SKM-1 treated with dmso at 0.1 percent for 144 hours (cell line): ENCODE data around the gene ABCC11.

ENCODE experiments used
- DNase-seq: peaks from one replicate; lab custom pipeline; 2025; ENCODE audit not compliant: unreplicated experiment; lab: John Stamatoyannopoulos, UW

ABCC11 gene

GRCh38 chr16:48247311-48247710 lies at the start of gene ABCC11:
Gene ABCC11, minus strand, starts transcription at chr16:48247539. Its CDS starts 15,618 bp downstream, at chr16:48231921.
- DNase-seq = no peak

- no peak for DNase-seq
These were observed 48.3 kb upstream of the ABCC11 start for GRCh38 chr16:48295488-48296281.

DNA sequence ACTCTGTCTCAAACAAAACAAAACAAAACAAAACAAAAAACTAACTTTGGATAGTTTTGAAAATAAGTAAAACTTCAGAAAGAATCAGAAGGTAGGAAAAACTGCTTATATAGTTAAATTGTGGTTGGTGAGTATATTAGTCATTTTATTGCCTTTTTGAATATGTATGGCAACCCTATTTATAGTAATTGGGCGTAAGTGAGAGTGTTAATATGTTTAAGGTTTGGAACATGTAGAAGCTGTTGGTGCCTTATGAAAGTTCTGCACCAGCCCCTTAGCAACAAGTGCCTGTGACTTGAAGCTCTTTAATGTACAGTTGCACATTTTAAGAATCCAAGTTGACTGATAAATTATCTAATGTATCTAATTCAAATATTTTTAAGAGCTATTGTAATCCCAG lies 47.4 kb upstream of the ABCC11 start:
- no peak for DNase-seq

DNA sequence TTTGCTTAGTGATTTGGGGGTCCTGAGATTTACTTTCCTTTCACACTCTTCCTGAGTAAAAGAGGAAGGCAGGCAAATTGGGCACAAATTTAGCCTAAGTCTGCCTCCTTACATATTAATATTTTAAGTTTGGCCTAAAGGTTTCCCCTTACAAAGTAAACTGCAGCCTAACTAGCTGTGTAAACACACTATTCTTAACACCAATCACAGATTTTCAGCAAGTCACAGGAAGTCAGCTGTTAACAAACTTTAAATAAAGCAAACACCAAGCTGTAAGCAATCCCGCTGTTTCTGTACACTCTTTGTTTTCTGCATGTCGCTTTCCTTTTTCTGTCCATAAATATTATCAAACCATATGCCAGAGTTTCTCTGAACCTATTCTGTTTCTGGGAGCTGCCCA lies 45.1 kb upstream of the ABCC11 start:
- no peak for DNase-seq

DNA sequence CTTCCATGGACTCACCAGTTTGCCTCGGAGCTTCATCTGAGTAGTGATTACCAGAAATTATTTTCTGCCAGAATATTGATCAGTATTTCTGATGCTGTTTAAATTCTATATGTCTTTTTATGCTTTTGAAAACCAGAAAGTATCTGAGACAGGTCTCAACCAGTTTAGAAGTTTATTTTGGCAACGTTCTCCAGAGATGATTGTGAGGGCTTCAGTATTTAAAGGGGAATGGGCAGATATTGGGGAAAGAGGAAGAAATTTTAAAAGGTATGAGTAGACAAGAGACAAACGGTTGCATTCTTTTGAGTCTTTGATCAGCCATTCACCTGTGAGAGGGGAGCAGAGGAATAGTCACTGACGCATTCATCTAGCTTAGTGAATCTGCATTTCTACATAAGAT lies 44.4 kb upstream of the ABCC11 start:
- DNase-seq = no peak

GRCh38 chr16:48291303-48291702 lies 44.0 kb upstream of the ABCC11 start:
- DNase-seq = no peak

GRCh38 chr16:48287239-48287638 lies 39.9 kb upstream of the ABCC11 start:
- DNase-seq = no peak

GRCh38 chr16:48284772-48285409 lies 37.6 kb upstream of the ABCC11 start:
- DNase-seq = no peak

- DNase-seq = no peak
These were observed 35.4 kb upstream of the ABCC11 start for GRCh38 chr16:48282636-48283263.

DNA sequence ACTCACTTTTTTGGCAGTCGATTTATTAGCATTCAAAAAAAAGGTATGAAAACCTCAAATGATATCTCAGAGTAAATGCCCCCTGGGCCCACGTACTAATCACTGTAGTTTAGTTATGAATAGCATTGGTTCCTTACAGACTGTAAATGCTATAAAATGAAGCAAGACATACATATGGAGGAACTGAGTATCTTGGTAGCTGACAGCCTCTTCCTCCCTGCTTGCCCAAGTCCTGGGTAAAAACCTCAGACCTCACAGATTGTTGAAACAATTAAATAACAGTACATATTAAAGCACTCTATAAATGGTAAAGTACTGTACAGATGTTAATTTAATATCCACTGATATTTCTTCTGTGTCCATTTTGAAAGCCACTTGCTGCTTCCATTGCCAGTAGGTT lies 33.2 kb upstream of the ABCC11 start:
- no peak for DNase-seq

DNA sequence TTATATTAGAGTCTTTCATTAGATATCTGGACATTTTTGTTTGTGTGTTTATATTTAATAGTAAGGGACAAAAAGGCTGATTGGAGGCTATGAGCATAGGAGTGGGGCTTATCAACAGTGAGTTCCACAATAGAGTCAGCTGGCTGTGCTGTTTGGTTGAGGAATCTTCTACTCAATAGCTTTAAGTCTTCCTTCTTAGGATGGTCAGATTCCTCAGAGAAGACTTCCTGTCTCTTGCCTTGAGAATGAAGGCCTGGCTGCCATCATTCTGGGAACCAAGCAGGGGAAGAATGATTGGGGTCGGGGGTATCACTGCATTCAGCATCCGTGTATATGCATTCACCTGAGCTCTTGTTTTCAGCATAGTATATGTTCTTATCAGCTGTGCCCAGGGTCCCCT lies 31.9 kb upstream of the ABCC11 start:
- DNase-seq = no peak

GRCh38 chr16:48277158-48277557 lies 29.8 kb upstream of the ABCC11 start:
- no peak for DNase-seq

DNA sequence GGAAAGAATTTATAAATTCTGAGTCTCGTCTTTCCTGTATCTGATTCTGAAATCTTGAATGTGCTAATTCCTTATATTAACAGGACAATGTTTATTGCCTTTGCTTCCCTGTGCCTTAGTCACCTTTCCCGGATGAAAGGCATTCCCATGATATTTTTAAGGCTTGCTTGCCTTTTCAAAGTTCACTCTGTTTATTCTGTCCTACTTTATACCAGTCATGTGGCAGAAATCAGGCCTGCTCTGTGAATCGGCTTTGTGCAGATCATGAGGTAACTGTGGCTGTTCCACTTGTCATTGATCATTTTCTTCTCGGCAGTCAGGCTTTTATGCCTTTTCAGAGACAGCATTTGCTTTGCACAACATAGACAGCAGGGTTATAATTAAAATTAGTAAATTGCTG lies 28.8 kb upstream of the ABCC11 start:
- DNase-seq = no peak

DNA sequence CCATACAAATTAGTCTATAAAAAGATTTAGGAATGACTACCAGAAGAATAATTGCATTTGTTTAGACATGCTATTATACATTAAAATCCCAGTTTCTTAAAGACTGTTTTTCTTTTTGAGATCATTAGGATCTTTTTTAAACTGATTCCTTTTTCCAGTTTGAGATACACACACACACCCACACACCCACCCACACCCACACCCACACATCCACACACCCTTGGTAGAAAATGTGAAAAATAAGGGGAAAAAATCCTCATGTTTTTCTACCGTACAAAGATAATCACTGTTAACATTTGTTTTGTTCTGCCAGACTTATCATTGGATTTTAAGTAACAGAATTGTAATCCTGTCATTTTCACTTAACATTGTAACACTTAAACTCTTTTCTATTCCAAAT lies 27.1 kb upstream of the ABCC11 start:
- DNase-seq = no peak

DNA sequence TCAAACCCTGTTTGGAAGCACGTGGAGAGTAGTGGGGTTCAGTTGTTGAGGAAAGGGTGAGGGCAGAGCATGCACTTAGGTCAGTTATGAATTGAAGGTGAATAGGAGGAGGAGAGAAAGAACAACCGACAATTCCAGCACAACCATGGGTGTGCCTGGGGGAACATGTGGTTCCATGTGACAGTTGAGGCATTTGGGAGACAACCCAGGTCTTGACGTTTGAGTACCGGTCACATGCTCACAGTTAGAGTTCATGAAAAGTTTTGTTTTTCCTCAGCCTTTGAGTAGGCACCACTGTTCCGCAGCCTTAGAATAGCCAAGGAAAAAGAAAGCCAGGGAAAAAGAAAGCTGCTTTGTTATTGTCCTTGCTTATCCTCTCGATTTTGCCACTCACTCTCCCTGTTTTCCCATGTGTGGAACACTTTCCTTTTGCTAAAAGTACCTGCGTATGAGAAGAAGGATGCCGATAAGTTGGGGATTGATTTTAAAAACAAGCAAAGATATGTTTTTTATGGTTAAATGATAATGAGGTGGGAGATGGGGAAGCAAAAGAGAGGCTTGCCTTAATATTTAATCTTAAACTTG lies 25.6 kb upstream of the ABCC11 start:
- no peak for DNase-seq

DNA sequence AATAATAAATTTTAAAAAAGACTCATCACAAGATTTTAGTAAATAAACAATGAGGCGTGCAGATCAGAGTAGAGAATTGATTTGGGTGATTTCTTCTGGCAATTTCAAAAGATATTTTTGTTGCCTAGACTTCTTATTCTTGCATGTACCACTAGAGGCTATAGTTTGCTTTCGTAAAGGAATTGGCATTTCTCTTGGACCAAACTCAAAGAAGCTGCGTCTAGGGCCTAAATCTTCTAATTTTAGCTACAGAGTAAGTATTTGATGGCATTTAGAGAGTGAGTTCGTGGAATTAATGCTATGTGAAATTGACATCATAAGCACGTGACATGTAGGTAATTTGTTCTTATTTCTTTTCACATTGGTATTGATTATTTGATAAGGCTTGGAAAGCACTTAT lies 24.4 kb upstream of the ABCC11 start:
- no peak for DNase-seq

GRCh38 chr16:48269011-48269410 lies 21.7 kb upstream of the ABCC11 start:
- DNase-seq = no peak

DNA sequence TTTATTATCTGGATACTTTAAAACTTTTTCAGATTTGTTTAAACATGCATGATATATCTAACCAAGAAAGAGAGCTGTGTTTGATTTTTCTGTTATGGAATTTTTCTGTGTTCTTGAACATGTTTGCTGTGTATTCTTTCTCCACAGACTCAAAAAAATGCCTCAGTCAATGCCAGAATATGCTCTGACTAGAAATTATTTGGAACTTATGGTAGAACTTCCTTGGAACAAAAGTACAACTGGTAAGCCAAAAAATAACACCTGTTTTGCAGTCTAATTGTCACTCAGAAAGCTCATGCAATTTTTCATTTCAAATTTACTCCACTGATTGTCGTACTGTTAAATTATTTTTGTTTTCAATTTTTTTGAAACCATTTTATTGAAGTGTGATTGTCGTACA lies 15.3 kb upstream of the ABCC11 start:
- DNase-seq = no peak

GRCh38 chr16:48261569-48261968 lies 14.2 kb upstream of the ABCC11 start:
- no peak for DNase-seq

DNA sequence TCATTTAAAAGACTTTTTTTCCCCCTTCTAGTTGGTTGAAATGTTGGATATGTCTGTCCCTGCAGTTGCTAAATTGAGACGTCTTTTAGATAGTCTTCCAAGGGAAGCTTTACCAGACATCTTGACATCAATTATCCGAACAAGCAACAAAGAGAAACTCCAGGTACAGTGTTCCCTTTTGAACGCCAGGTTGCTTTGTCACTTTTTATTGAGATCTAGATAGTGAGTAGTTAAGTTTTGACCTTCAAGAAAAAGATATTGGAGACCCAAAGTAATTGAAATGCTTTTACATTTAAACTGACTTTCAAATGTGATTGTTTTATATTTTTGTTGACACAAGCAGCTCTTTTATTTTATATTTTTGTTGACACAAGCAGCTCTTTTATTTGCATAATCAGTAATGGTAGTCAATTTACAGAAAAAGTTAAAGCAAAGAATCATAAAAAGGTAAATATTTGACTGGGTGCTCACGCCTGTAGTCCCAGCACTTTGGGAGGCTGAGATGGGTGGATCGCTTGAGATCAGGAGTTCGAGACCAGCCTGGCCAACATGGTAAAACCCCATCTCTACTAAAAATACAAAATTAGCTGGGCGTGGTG lies 9.3 kb upstream of the ABCC11 start:
- no peak for DNase-seq

GRCh38 chr16:48252013-48252412 lies 4.7 kb upstream of the ABCC11 start:
- DNase-seq = no peak
